ENCODE results near the gene TWIST2.

The TWIST2 gene

GRCh38 chr2:238908960-238909951 is 61.4 kb downstream of the TWIST2 start:
- peaks cover 4% of the 10 kb centered on the region for H3K9me3 Mint-ChIP-seq
- no peaks in the 10 kb centered on the region for H3K4me1 Mint-ChIP-seq (ENCODE audit: low read depth)
- no peaks in the 10 kb centered on the region for H3K27me3 Mint-ChIP-seq (ENCODE audit: low read depth)
- no peak for DNase-seq (ENCODE audit: low spot score)
- H3K36me3 Mint-ChIP-seq (ENCODE audit: low read depth), result no peaks in the 10 kb centered on the region
- H3K4me3 Mint-ChIP-seq, result no peak overlapping the region
- no peak overlapping the region for H3K27ac Mint-ChIP-seq

- Mint-ChIP-seq H3K36me3 (ENCODE audit: low read depth) (no peaks in the 10 kb centered on the region), H3K4me1 (ENCODE audit: low read depth) (no peaks in the 10 kb centered on the region), H3K27me3 (ENCODE audit: low read depth) (no peaks in the 10 kb centered on the region), H3K27ac (no peak overlapping the region), H3K9me3 (peaks cover 4% of the 10 kb centered on the region), H3K4me3 (no peak overlapping the region)
- no peak for DNase-seq (ENCODE audit: low spot score)
These were observed 63.0 kb downstream of the TWIST2 start for GRCh38 chr2:238910751-238911351.

GRCh38 chr2:238911376-238912227 is 63.7 kb downstream of the TWIST2 start:
- no peaks in the 10 kb centered on the region for H3K9me3 Mint-ChIP-seq
- no peak overlapping the region for H3K4me3 Mint-ChIP-seq
- no peak for DNase-seq (ENCODE audit: low spot score)
- H3K27me3 Mint-ChIP-seq (ENCODE audit: low read depth), result no peaks in the 10 kb centered on the region
- no peak overlapping the region for H3K27ac Mint-ChIP-seq
- no peaks in the 10 kb centered on the region for H3K4me1 Mint-ChIP-seq (ENCODE audit: low read depth)
- H3K36me3 Mint-ChIP-seq (ENCODE audit: low read depth), result no peaks in the 10 kb centered on the region

GRCh38 chr2:238912228-238912915 is 64.5 kb downstream of the TWIST2 start:
- Mint-ChIP-seq H3K4me3 (no peak overlapping the region), H3K36me3 (ENCODE audit: low read depth) (no peaks in the 10 kb centered on the region), H3K4me1 (ENCODE audit: low read depth) (no peaks in the 10 kb centered on the region), H3K27ac (no peak overlapping the region), H3K9me3 (no peaks in the 10 kb centered on the region), H3K27me3 (ENCODE audit: low read depth) (no peaks in the 10 kb centered on the region)
- DNase-seq (ENCODE audit: low spot score), result no peak

- DNase-seq (ENCODE audit: low spot score), result no peak
- Mint-ChIP-seq H3K27me3 (ENCODE audit: low read depth) (no peaks in the 10 kb centered on the region), H3K36me3 (ENCODE audit: low read depth) (no peaks in the 10 kb centered on the region), H3K27ac (no peak overlapping the region), H3K9me3 (no peaks in the 10 kb centered on the region), H3K4me1 (ENCODE audit: low read depth) (no peaks in the 10 kb centered on the region), H3K4me3 (no peak overlapping the region)
These were observed 65.3 kb downstream of the TWIST2 start for GRCh38 chr2:238912916-238913875.

- H3K4me3 Mint-ChIP-seq, result no peak overlapping the region
- H3K4me1 Mint-ChIP-seq (ENCODE audit: low read depth), result no peaks in the 10 kb centered on the region
- H3K36me3 Mint-ChIP-seq (ENCODE audit: low read depth), result no peaks in the 10 kb centered on the region
- no peak overlapping the region for H3K27ac Mint-ChIP-seq
- H3K27me3 Mint-ChIP-seq (ENCODE audit: low read depth), result no peaks in the 10 kb centered on the region
- DNase-seq (ENCODE audit: low spot score), result no peak
- no peaks in the 10 kb centered on the region for H3K9me3 Mint-ChIP-seq
These were observed 66.2 kb downstream of the TWIST2 start for GRCh38 chr2:238913931-238914647.

GRCh38 chr2:238914648-238915015 is 66.7 kb downstream of the TWIST2 start:
- no peaks in the 10 kb centered on the region for H3K27me3 Mint-ChIP-seq (ENCODE audit: low read depth)
- no peak overlapping the region for H3K4me3 Mint-ChIP-seq
- no peaks in the 10 kb centered on the region for H3K9me3 Mint-ChIP-seq
- no peak overlapping the region for H3K27ac Mint-ChIP-seq
- no peaks in the 10 kb centered on the region for H3K4me1 Mint-ChIP-seq (ENCODE audit: low read depth)
- no peaks in the 10 kb centered on the region for H3K36me3 Mint-ChIP-seq (ENCODE audit: low read depth)
- DNase-seq (ENCODE audit: low spot score), result no peak

- DNase-seq (ENCODE audit: low spot score), result no peak
- H3K4me3 Mint-ChIP-seq, result no peak overlapping the region
- no peaks in the 10 kb centered on the region for H3K27me3 Mint-ChIP-seq (ENCODE audit: low read depth)
- H3K27ac Mint-ChIP-seq, result no peak overlapping the region
- no peaks in the 10 kb centered on the region for H3K4me1 Mint-ChIP-seq (ENCODE audit: low read depth)
- no peaks in the 10 kb centered on the region for H3K36me3 Mint-ChIP-seq (ENCODE audit: low read depth)
- no peaks in the 10 kb centered on the region for H3K9me3 Mint-ChIP-seq
These were observed 67.3 kb downstream of the TWIST2 start for GRCh38 chr2:238915196-238915595.

GRCh38 chr2:238915596-238915995 is 67.7 kb downstream of the TWIST2 start:
- Mint-ChIP-seq H3K36me3 (ENCODE audit: low read depth) (no peaks in the 10 kb centered on the region), H3K4me3 (no peak overlapping the region), H3K27me3 (ENCODE audit: low read depth) (no peaks in the 10 kb centered on the region), H3K4me1 (ENCODE audit: low read depth) (no peaks in the 10 kb centered on the region), H3K27ac (no peak overlapping the region), H3K9me3 (no peaks in the 10 kb centered on the region)
- DNase-seq (ENCODE audit: low spot score), result no peak

- DNase-seq (ENCODE audit: low spot score), result no peak
- no peak overlapping the region for H3K27ac Mint-ChIP-seq
- no peaks in the 10 kb centered on the region for H3K27me3 Mint-ChIP-seq (ENCODE audit: low read depth)
- no peak overlapping the region for H3K4me3 Mint-ChIP-seq
- no peaks in the 10 kb centered on the region for H3K4me1 Mint-ChIP-seq (ENCODE audit: low read depth)
- no peaks in the 10 kb centered on the region for H3K36me3 Mint-ChIP-seq (ENCODE audit: low read depth)
- no peaks in the 10 kb centered on the region for H3K9me3 Mint-ChIP-seq
These were observed 68.4 kb downstream of the TWIST2 start for GRCh38 chr2:238916176-238916874.

- H3K4me1 Mint-ChIP-seq (ENCODE audit: low read depth), result no peaks in the 10 kb centered on the region
- H3K9me3 Mint-ChIP-seq, result no peaks in the 10 kb centered on the region
- no peak for DNase-seq (ENCODE audit: low spot score)
- H3K27ac Mint-ChIP-seq, result no peak overlapping the region
- no peaks in the 10 kb centered on the region for H3K27me3 Mint-ChIP-seq (ENCODE audit: low read depth)
- H3K4me3 Mint-ChIP-seq, result no peak overlapping the region
- H3K36me3 Mint-ChIP-seq (ENCODE audit: low read depth), result no peaks in the 10 kb centered on the region
These were observed 69.1 kb downstream of the TWIST2 start for GRCh38 chr2:238916875-238917590.
